Measurements from ENCODE around the gene FAP.

- TF ChIP-seq ZNF70 (CRISPR knock-in tag; IDR thresholded peaks at IDR 0.05) (no peak), OSR1 (CRISPR knock-in tag; IDR thresholded peaks at IDR 0.05) (no peak), GLIS3 (CRISPR knock-in tag; IDR thresholded peaks at IDR 0.05) (no peak), ISL1 (CRISPR knock-in tag; IDR thresholded peaks at IDR 0.05) (no peak), CSRNP3 (CRISPR knock-in tag; IDR thresholded peaks at IDR 0.05) (no peak), ZNF565 (CRISPR knock-in tag; conservative IDR thresholded peaks at IDR 0.05; ENCODE audit: low read depth) (no peak)
Measured at GRCh38 chr2:162217598-162217997, 25.6 kb downstream of the FAP start.

All from SK-N-SH treated with all-trans-retinoic acid at 6 μM for 48 hours (cell line).